ENCODE data around the gene EXOC4.

DNA sequence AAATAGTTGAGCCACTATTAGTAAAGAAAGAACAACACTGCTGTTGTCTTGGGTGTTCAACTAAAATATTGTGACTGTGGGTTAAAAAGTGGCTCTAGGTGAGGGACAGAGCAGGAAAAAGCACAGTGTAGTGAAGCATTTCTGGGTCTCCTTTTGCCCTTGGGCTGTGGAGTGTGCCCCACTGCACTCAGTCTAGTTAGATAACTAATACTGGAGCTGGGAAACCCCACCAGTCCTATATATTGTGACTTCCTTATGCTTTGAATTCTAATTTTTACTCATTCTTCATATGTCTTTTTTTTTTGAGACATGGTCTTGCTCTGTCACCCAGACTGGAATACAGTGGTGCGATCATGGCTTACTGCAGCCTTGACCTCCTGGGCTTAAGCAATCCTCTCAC is 195.1 kb downstream of the EXOC4 start:
- TF ChIP-seq, protein P1, sequence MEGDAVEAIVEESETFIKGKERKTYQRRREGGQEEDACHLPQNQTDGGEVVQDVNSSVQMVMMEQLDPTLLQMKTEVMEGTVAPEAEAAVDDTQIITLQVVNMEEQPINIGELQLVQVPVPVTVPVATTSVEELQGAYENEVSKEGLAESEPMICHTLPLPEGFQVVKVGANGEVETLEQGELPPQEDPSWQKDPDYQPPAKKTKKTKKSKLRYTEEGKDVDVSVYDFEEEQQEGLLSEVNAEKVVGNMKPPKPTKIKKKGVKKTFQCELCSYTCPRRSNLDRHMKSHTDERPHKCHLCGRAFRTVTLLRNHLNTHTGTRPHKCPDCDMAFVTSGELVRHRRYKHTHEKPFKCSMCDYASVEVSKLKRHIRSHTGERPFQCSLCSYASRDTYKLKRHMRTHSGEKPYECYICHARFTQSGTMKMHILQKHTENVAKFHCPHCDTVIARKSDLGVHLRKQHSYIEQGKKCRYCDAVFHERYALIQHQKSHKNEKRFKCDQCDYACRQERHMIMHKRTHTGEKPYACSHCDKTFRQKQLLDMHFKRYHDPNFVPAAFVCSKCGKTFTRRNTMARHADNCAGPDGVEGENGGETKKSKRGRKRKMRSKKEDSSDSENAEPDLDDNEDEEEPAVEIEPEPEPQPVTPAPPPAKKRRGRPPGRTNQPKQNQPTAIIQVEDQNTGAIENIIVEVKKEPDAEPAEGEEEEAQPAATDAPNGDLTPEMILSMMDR (IDR thresholded peaks at IDR 0.05), result no peak
- TF ChIP-seq POLR2A (IDR thresholded peaks at IDR 0.05), result no peak
- TF ChIP-seq POLR2AphosphoS5 (IDR thresholded peaks at IDR 0.05), result no peak
